HG02884 (cell line): ENCODE data around the gene CHN2.
A peak's percentile ranks its signal among the peaks of the same experiment; 100 is the strongest.

Experiments used
- ATAC-seq: cut with Tn5 transposase; IDR thresholded peaks from one replicate; pipeline ENCODE4 v1.9.1; 2021; ENCODE audit warnings: mild to moderate bottlenecking, moderate library complexity; ENCODE audit not compliant: unreplicated experiment

CHN2 gene

GRCh38 chr7:29421010-29421956, 226.7 kb downstream of the CHN2 start:
- ATAC-seq = no peak

GRCh38 chr7:29422829-29423228, 228.3 kb downstream of the CHN2 start:
- no peak for ATAC-seq

- ATAC-seq = no peak
These were observed 229.9 kb downstream of the CHN2 start for GRCh38 chr7:29424295-29424983.

GRCh38 chr7:29424984-29425309, 230.4 kb downstream of the CHN2 start:
- ATAC-seq = no peak

GRCh38 chr7:29426587-29426986, 232.0 kb downstream of the CHN2 start:
- ATAC-seq = no peak

GRCh38 chr7:29429401-29429800, 234.8 kb downstream of the CHN2 start:
- no peak for ATAC-seq

GRCh38 chr7:29430279-29430949, 235.8 kb downstream of the CHN2 start:
- no peak for ATAC-seq

- no peak for ATAC-seq
These were observed 237.1 kb downstream of the CHN2 start for GRCh38 chr7:29431686-29432085.

GRCh38 chr7:29432721-29433120, 238.1 kb downstream of the CHN2 start:
- ATAC-seq = no peak

GRCh38 chr7:29434380-29434768, 239.8 kb downstream of the CHN2 start:
- no peak for ATAC-seq

- ATAC-seq = peak; percentile 82
These were observed 240.6 kb downstream of the CHN2 start for GRCh38 chr7:29435167-29435566.

- ATAC-seq = no peak
These were observed 241.3 kb downstream of the CHN2 start for GRCh38 chr7:29435902-29436301.

- no peak for ATAC-seq
These were observed 247.6 kb downstream of the CHN2 start for GRCh38 chr7:29442146-29442545.

- no peak for ATAC-seq
These were observed 249.0 kb downstream of the CHN2 start for GRCh38 chr7:29443552-29443951.

- no peak for ATAC-seq
These were observed 249.7 kb downstream of the CHN2 start for GRCh38 chr7:29444267-29444666.

- no peak for ATAC-seq
These were observed 251.2 kb downstream of the CHN2 start for GRCh38 chr7:29445736-29446135.

GRCh38 chr7:29447828-29448227, 253.3 kb downstream of the CHN2 start:
- no peak for ATAC-seq

GRCh38 chr7:29449569-29450260, 255.1 kb downstream of the CHN2 start:
- ATAC-seq = no peak

- no peak for ATAC-seq
These were observed 258.4 kb downstream of the CHN2 start for GRCh38 chr7:29453021-29453420.

GRCh38 chr7:29454464-29454863, 259.9 kb downstream of the CHN2 start:
- ATAC-seq = no peak

- no peak for ATAC-seq
These were observed 260.4 kb downstream of the CHN2 start for GRCh38 chr7:29454899-29455451.
